Measurements from ENCODE around the gene NPW. TPM values are rescaled to one million over a fixed set of nuclear protein-coding genes. Genes with fewer than 3 reads are reported as not detected.

Gene NPW
- total and polyA plus RNA-seq, 9 of the 15 experiments (the other 6 are each of a cell fraction or from before 2014, with no cell fraction given): 0.14 to 4.0 (median 2.6) TPM; not detected in 4

DNA sequence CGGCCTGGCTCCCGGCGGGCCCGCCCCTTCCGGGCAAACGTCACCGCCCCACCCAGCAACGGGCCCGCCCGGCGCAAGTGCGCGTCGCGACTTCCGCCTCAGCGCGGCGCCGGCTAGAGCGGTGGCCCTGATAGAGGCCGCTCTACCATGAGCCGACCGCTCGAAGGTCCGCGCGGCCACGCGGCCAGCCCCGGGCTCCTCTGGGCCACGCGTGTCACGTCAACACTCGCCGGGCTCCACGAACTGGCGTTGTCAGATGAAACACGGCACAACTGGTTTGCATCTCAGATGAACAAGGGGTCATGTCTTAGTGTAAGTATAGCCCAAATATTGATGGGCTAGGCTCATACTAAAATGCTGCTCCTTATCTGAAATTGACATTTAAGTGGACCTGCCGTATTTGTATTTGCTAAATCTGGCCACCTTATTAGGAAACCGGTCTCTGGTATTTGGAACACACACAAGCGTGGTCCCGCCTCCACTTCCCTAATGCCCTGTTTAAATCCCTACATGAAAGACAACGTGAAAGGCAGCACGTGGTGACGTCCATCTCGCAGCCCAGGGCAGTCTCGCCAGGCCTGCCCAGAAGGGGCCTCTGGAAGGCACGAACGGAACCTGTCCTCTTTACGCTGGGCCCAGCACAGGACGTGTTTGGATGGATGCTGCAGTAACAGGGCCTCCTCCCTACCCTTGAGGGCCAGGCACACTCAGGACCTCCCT is 9.6 kb upstream of the NPW start, which contains the start of gene ZNF598 (continued):
- TF ChIP-seq, protein P1, sequence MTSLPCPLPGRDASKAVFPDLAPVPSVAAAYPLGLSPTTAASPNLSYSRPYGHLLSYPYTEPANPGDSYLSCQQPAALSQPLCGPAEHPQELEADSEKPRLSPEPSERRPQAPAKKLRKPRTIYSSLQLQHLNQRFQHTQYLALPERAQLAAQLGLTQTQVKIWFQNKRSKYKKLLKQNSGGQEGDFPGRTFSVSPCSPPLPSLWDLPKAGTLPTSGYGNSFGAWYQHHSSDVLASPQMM (CRISPR knock-in tag; IDR thresholded peaks at IDR 0.05): no peak
- TF ChIP-seq NFE2L1 (tag; IDR thresholded peaks at IDR 0.05; ENCODE audit: borderline replicate concordance, low read depth) (no peak), E2F3 (CRISPR knock-in tag; IDR thresholded peaks at IDR 0.05) (peak; percentile 37; the same call in 1 of the 2 replicates), SP1 (CRISPR knock-in tag; IDR thresholded peaks at IDR 0.05) (peak; percentile 62), RFX5 (IDR thresholded peaks at IDR 0.05; ENCODE audit: low read depth, low read length) (no peak), ZFPM2 (CRISPR knock-in tag; IDR thresholded peaks at IDR 0.05) (no peak), KHSRP (IDR thresholded peaks at IDR 0.05) (no peak), TEAD1 (CRISPR knock-in tag; IDR thresholded peaks at IDR 0.05) (peak in 1 of 2 experiments; percentile 73; a peak in 3 of 4 replicates), ATF1 (CRISPR knock-in tag; IDR thresholded peaks at IDR 0.05) (no peak), ATF1 (tag; IDR thresholded peaks at IDR 0.05) (peak; percentile 94), RBM22 (IDR thresholded peaks at IDR 0.05; ENCODE audit: low read depth, low read length, poor library complexity, severe bottlenecking) (no peak), ZNF583 (CRISPR knock-in tag; IDR thresholded peaks at IDR 0.05) (no peak; the same call in 1 of the 2 replicates), XRCC5 (IDR thresholded peaks at IDR 0.05; ENCODE audit: low read depth, low read length) (no peak), MEF2A (IDR thresholded peaks at IDR 0.05; ENCODE audit: control insufficient read depth, low read depth, low read length) (no peak), HMG20B (CRISPR knock-in tag; IDR thresholded peaks at IDR 0.05) (no peak), RFX7 (CRISPR knock-in tag; IDR thresholded peaks at IDR 0.05) (no peak), ZSCAN32 (CRISPR knock-in tag; IDR thresholded peaks at IDR 0.05) (no peak), KAT7 (CRISPR knock-in tag; IDR thresholded peaks at IDR 0.05; ENCODE audit: borderline replicate concordance) (peak; percentile 68; the same call in 1 of the 2 replicates), GATAD2B (IDR thresholded peaks at IDR 0.05; ENCODE audit: borderline replicate concordance) (peak; percentile 76), ZNF134 (CRISPR knock-in tag; conservative IDR thresholded peaks at IDR 0.05) (no peak), STAT5B (CRISPR knock-in tag; IDR thresholded peaks at IDR 0.05) (no peak), PHF20 (IDR thresholded peaks at IDR 0.05; ENCODE audit: partially characterized antibody) (peak; percentile 88), POLR3A (IDR thresholded peaks at IDR 0.05; ENCODE audit: borderline replicate concordance, extremely low read depth, insufficient read depth, insufficient read length) (no peak), KLF13 (tag; IDR thresholded peaks at IDR 0.05; ENCODE audit: borderline replicate concordance, low read depth) (peak; percentile 38; the same call in 1 of the 2 replicates), POLR2B (IDR thresholded peaks at IDR 0.05; ENCODE audit: low read depth, partially characterized antibody) (peak; percentile 89)
- TF ChIP-seq, protein P2, sequence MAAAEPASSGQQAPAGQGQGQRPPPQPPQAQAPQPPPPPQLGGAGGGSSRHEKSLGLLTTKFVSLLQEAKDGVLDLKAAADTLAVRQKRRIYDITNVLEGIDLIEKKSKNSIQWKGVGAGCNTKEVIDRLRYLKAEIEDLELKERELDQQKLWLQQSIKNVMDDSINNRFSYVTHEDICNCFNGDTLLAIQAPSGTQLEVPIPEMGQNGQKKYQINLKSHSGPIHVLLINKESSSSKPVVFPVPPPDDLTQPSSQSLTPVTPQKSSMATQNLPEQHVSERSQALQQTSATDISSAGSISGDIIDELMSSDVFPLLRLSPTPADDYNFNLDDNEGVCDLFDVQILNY (CRISPR knock-in tag; IDR thresholded peaks at IDR 0.05): peak; percentile 10; the same call in 1 of the 2 replicates
- TF ChIP-seq, protein P3, sequence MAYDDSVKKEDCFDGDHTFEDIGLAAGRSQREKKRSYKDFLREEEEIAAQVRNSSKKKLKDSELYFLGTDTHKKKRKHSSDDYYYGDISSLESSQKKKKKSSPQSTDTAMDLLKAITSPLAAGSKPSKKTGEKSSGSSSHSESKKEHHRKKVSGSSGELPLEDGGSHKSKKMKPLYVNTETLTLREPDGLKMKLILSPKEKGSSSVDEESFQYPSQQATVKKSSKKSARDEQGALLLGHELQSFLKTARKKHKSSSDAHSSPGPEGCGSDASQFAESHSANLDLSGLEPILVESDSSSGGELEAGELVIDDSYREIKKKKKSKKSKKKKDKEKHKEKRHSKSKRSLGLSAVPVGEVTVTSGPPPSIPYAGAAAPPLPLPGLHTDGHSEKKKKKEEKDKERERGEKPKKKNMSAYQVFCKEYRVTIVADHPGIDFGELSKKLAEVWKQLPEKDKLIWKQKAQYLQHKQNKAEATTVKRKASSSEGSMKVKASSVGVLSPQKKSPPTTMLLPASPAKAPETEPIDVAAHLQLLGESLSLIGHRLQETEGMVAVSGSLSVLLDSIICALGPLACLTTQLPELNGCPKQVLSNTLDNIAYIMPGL (CRISPR knock-in tag; IDR thresholded peaks at IDR 0.05): peak; percentile 60; the same call in 1 of the 2 replicates
- TF ChIP-seq, protein P4, sequence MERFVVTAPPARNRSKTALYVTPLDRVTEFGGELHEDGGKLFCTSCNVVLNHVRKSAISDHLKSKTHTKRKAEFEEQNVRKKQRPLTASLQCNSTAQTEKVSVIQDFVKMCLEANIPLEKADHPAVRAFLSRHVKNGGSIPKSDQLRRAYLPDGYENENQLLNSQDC (CRISPR knock-in tag; IDR thresholded peaks at IDR 0.05): peak; percentile 77; the same call in 1 of the 2 replicates

Measured in K562 (cell line).